NOMO-1 treated with DMSO at 0.1 percent for 48 hours (cell line): ENCODE results near the gene CRYBG2.

Experiments used
- DNase-seq: peaks from one replicate; lab custom pipeline; 2025; ENCODE audit not compliant: unreplicated experiment; lab: John Stamatoyannopoulos, UW

The CRYBG2 gene

GRCh38 chr1:26370591-26371382, 16.9 kb upstream of the CRYBG2 start:
- no peak for DNase-seq

- no peak for DNase-seq
Measured at GRCh38 chr1:26368486-26368885, 14.6 kb upstream of the CRYBG2 start.

- no peak for DNase-seq
Measured at GRCh38 chr1:26368006-26368405, 14.1 kb upstream of the CRYBG2 start.

- no peak for DNase-seq
Measured at GRCh38 chr1:26367441-26367840, 13.5 kb upstream of the CRYBG2 start.

GRCh38 chr1:26364956-26365355, 11.0 kb upstream of the CRYBG2 start:
- DNase-seq = no peak

GRCh38 chr1:26363549-26364448, 9.9 kb upstream of the CRYBG2 start:
- peak; percentile 80 for DNase-seq

- DNase-seq = no peak
Measured at GRCh38 chr1:26362331-26362730, 8.4 kb upstream of the CRYBG2 start.

- no peak for DNase-seq
Measured at GRCh38 chr1:26361605-26362122, 7.7 kb upstream of the CRYBG2 start.

- no peak for DNase-seq
Measured at GRCh38 chr1:26360807-26361604, 7.1 kb upstream of the CRYBG2 start.

GRCh38 chr1:26359981-26360806, 6.3 kb upstream of the CRYBG2 start:
- no peak for DNase-seq

- DNase-seq = peak; percentile 69
Measured at GRCh38 chr1:26358411-26359384, 4.8 kb upstream of the CRYBG2 start.

GRCh38 chr1:26357121-26357602, 3.2 kb upstream of the CRYBG2 start:
- no peak for DNase-seq

- no peak for DNase-seq
Measured at GRCh38 chr1:26356106-26356505, 2.2 kb upstream of the CRYBG2 start.

- no peak for DNase-seq
Measured at GRCh38 chr1:26354972-26355371, 1.0 kb upstream of the CRYBG2 start.

- DNase-seq = no peak
Measured at GRCh38 chr1:26353210-26353859, 595 bp downstream of the CRYBG2 start.

GRCh38 chr1:26352338-26352679, 1.6 kb downstream of the CRYBG2 start:
- DNase-seq = no peak

- DNase-seq = no peak
Measured at GRCh38 chr1:26351590-26352337, 2.2 kb downstream of the CRYBG2 start.
